Fibroblast of skin of right quadriceps (primary cell): ENCODE data around the gene NCKAP5.

Experiments used
- DNase-seq: peaks from one replicate; pipeline ENCODE4 v3.0.0-alpha.2; 2013

NCKAP5 gene

DNA sequence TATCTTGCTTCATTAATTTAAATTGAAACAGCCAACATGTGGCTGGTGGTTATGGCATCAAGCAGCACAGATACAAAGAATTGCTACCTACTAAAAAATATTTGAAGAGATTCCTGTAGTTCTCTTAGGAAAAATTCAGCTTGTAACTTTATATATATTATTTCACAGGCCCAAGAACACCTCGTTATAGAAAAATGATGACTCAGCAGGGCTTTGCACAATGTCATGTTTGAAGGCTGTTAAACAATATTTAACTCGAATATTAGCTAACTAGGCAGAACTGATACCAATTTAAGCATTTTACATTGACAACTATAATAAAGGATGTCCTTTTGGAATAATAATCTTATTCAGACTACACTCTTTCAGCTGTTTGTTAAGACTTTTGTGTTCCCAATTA is 795.9 kb downstream of the NCKAP5 start:
- DNase-seq: no peak

DNA sequence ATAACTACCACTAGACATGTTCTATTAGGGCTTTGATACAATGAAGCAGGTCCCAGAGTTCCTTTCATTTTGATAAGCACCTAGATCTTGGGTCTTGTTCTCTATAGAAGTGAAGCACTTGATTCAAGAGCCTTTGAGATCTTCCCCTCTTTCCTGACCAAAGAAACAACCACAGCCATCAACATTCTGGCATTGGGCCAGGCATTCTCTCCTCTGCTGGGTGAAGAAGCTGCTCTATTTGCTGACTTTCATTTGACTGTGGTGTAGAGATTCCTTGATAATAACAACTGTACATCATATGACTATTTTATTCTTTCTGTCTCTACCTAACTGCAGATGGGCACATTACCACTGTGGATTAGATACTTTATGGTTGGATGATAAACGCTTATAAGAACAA is 801.7 kb downstream of the NCKAP5 start:
- no peak for DNase-seq

DNA sequence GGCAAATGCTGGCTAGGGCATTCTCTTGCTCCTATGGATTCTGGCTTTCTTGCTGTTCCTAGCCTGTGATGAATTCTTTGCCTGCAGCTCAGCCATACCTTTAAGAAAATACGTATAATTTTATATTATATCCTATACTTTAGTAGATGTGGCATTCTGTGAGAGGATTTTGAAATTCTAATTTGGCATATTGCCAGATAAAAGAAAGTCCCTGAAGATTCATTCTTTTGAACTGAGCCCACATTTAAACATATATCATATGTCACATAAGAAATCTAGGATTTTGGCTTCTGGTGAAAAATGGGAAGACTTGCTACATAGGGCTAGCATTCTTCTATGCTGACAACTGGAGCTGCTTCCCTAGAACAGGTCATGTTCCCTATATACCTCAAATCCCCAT is 806.8 kb downstream of the NCKAP5 start:
- peak; percentile 12 for DNase-seq

DNA sequence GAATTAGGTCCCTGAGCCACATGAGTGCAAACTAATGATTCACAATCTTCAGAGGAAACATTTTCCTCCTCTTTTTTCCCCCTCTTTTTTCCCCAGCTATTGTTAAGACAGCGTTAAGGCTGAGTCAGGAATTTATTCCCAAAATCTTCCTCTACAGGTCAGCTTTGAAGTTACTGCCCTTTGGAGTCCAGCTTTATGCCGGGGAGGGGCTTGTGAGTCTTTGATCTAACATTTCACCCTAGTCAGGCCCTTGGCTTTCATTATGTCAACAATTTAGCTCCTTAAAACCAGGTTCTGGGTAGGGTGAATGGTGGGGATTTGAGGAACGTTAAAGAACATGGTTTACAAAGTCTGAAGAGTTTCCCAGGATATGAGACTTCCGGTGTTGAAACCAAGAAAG is 807.3 kb downstream of the NCKAP5 start:
- no peak for DNase-seq

DNA sequence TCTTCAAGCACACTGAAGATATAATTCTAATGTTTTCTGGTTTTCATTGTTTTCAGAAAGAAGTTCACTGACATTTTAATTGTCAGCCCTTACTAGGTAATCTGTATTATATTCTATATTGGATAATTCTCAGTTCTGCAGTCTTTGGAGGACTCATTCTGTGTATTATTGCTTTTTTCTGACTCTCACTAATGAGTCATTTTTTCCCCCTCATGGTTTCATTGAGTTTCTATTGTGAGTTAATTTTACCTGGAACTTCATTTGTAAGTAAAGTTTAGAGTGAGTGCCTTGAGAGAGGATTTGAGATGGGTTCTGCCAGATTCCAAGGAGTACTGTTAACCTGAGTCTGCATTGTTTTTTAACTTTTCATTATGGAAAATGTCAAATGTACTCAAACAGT is 807.9 kb downstream of the NCKAP5 start:
- DNase-seq: no peak

GRCh38 chr2:132758995-132759394 is 809.3 kb downstream of the NCKAP5 start:
- DNase-seq: no peak

DNA sequence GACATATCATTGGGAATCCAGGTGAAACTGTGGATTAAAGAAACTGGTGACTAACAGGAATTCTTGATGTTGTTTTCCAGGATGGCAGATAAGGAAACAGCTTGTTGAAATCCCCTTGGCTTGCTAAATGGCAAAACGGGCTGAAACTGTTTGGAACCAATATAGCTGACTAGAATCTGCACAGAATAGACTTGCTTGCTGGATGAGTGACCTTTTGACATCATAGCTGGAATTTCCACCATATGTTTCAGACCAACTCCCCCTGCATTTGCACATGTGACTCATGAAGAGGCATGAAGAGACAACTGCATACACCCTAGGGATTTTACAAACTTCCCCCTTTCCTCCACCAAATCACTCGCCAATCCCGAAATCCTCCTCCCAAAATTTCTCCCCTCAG is 810.6 kb downstream of the NCKAP5 start:
- DNase-seq: peak; percentile 74

GRCh38 chr2:132757002-132757589 is 811.2 kb downstream of the NCKAP5 start:
- no peak for DNase-seq

DNA sequence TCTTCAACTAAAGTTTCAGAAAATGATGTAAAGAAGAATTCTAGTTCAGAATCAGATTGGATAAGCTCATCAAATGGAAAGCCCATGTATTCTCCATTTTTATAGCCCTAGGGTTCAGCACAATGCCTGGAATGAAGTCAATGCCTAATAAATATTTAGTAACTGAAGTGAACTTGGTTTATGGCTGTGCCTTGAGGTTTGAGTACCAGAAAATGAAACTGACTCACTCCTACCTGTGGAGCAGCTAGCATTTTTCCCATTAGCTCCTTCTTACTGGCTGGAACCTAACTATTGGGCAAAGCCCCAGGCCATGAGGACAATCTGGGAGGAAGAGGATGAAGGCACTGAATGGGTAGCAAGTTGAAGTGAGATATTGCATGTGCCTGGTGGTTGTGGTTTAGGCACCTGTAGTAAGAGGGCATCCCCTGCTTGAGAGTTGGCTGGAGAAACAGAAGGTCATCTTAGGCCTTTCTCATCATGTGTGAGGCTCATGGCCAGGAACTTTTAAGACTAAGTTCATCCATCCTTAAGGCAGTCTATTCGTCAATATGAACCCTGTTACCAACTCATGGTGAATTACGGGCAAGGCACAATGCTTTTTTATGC is 813.3 kb downstream of the NCKAP5 start:
- DNase-seq: no peak

DNA sequence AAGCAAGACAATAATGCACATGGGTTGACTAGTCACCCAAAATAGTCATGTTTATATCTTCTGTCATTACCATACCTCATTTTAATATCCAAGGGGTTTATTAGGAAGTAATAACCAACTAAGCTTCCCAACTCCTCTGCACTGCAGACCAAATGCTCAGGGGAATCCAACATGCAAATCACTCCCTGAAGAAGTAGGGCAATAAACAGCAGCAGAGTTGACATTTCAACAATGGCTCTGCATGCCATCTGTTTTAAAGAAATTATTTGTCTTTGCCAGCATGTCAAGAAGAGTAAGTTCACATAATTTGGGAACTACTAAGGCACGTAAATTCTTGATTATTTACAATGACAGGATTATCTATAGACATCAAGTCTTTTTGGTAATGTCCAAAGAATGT is 813.9 kb downstream of the NCKAP5 start:
- peak; percentile 37 for DNase-seq

GRCh38 chr2:132752421-132753206 is 815.6 kb downstream of the NCKAP5 start:
- no peak for DNase-seq

GRCh38 chr2:132751836-132752235 is 816.4 kb downstream of the NCKAP5 start:
- no peak for DNase-seq

DNA sequence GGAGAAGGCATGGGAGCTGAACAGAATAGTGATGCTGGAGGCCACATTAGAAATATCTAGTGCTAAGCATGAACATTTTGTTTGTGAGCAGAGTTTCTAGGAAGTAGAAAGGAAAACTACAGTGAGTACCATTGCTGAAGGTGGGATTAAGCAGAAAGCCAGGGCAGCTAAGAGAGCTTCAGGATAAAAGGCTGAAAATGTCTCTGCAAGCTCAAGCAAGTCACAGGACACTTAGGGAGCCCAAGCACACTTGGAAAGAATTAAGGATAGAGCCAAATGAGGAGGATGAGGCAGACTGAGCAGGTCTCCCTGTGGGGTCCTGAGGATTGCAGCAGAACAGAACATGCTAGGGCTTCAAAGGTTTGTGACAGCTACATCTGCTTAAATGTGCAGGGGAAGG is 817.7 kb downstream of the NCKAP5 start:
- no peak for DNase-seq

GRCh38 chr2:132747046-132747445 is 821.2 kb downstream of the NCKAP5 start:
- DNase-seq: no peak

DNA sequence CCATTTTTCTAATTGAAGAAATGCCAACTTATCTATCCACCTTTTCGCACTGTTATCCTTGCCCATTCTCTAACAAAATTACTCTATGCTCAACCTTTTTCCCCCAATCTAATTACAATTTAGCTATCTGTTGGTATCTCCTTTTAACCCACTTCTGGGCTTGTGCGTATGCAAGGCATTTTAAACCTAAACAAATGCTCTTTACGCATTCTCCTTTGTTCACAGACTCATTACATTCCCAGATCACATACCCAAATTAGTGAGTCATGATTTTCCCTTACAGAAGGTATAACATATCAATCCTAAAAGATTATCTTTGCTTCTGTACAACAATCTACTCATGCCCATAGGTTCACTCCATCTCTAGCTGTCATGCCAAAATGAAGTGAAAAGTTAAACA is 826.5 kb downstream of the NCKAP5 start:
- DNase-seq: no peak

DNA sequence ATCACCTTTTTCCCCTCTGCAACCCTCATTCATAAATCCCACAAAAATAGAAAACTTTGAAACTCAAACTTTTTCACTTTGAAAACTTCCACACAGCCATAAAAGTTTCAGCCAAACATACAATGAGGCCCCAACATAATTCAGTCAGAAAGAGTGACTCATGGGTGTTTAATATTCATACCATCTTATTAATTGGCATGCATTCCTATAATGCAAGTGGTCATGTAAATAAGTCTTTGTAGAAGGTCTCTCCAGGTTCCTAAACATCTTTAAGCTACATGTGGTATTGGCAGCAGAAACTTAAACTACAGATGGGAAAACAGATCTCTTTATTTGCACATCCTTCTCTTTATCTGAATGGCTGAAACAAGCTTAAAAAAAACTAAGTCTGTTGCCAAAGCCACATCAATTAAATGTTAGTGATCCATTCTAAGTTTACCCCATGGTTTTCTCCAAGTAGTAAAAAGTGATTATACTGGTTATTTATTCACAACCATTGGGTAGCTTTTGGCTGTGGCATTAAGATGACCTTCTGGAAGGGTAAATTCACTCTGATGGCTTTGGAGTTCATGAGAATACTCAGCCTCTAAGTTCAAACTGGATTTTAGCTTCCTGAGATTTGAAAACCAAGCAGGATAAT is 828.1 kb downstream of the NCKAP5 start:
- no peak for DNase-seq

GRCh38 chr2:132738223-132738622 is 830.0 kb downstream of the NCKAP5 start:
- DNase-seq: no peak

- no peak for DNase-seq
These were observed 832.2 kb downstream of the NCKAP5 start for GRCh38 chr2:132736059-132736458.

DNA sequence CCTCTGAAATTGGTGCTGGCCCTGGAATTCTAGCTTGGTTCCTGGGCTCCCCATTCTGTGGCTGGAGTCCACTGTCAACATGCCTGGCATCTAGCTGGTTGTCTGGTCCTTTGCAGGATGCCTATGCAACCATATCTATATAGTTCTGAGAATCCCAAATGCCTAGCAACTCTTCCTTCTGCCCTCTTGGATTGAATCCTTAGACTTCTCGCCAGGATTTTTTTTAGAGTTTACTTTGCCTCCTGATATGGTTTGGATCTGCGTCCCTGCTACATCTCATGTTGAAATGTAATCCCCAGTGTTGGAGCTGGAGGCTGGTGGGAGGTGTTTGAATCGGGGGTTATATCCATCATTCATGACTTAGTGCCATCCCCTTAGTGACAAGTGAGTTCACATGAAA is 833.3 kb downstream of the NCKAP5 start:
- no peak for DNase-seq

- peak; percentile 56 for DNase-seq
These were observed 835.2 kb downstream of the NCKAP5 start for GRCh38 chr2:132733094-132733493.

- DNase-seq: no peak
These were observed 835.6 kb downstream of the NCKAP5 start for GRCh38 chr2:132732694-132733093.

- peak; percentile 25 for DNase-seq
These were observed 836.8 kb downstream of the NCKAP5 start for GRCh38 chr2:132731441-132731840.

- DNase-seq: peak; percentile 89
These were observed 837.7 kb downstream of the NCKAP5 start for GRCh38 chr2:132730611-132731010.

DNA sequence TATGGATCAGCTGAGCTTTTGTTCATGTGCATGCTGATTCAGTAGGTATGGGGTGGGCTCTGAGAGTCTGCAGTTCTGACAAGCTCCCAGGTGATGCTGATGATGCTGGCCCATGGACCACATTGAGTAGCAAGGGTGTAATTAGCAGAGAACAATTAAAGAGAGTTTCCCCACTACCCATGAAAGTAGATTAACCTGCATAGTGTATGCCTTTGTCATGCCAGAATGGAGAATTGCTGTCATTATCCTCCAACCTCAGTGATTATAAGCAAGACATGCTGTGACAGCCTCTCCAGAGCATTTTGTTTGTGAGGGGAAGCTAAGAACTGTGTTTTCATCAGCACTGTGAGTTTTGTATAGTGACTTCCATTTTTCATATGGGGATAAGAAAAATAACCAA is 838.7 kb downstream of the NCKAP5 start:
- DNase-seq: no peak
